ENCODE measurements around the gene TNPO2. TPM values are rescaled to one million over a fixed set of nuclear protein-coding genes. Genes with fewer than 3 reads are reported as not detected.

Gene TNPO2
- polyA plus RNA-seq, 3 donors: 0.28 to 45.2 (median 0.52) TPM

GRCh38 chr19:12770922-12771321, 47.2 kb upstream of the TNPO2 start:
- no peak overlapping the region for H3K9ac ChIP-seq (ENCODE audit: insufficient read depth, low read length, poor library complexity, severe bottlenecking)
- no peaks in the 10 kb centered on the region for H3K36me3 ChIP-seq (replicated peaks in 1 of 2; ENCODE audit: control insufficient read depth in 1 of 2, insufficient read depth in 2 of 2, low read length in 2 of 2)
- intact Hi-C loops (cut with micrococcal nuclease): no loop called here
- TF ChIP-seq, protein P1, sequence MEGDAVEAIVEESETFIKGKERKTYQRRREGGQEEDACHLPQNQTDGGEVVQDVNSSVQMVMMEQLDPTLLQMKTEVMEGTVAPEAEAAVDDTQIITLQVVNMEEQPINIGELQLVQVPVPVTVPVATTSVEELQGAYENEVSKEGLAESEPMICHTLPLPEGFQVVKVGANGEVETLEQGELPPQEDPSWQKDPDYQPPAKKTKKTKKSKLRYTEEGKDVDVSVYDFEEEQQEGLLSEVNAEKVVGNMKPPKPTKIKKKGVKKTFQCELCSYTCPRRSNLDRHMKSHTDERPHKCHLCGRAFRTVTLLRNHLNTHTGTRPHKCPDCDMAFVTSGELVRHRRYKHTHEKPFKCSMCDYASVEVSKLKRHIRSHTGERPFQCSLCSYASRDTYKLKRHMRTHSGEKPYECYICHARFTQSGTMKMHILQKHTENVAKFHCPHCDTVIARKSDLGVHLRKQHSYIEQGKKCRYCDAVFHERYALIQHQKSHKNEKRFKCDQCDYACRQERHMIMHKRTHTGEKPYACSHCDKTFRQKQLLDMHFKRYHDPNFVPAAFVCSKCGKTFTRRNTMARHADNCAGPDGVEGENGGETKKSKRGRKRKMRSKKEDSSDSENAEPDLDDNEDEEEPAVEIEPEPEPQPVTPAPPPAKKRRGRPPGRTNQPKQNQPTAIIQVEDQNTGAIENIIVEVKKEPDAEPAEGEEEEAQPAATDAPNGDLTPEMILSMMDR (IDR thresholded peaks at IDR 0.05): no peak
- H3K27me3 Mint-ChIP-seq (ENCODE audit: low read depth in 3 of 3): peaks cover 2 to 5% (median 3%) of the 10 kb centered on the region in 3 donors
- peaks cover 12% of the 10 kb centered on the region for H3K4me1 Mint-ChIP-seq
- no peaks in the 10 kb centered on the region for H4K20me1 ChIP-seq (ENCODE audit: insufficient read depth, low read length)
- peaks cover 7 to 15% of the 10 kb centered on the region in 2 donors for H3K4me1 ChIP-seq (ENCODE audit: control insufficient read depth in 1 of 2, insufficient read depth in 2 of 2, low read length in 2 of 2)
- no peak overlapping the region for H3K27ac ChIP-seq (ENCODE audit: low read depth in 1 of 2, low read length in 2 of 2)
- no peaks in the 10 kb centered on the region for H3K27me3 ChIP-seq (ENCODE audit: control insufficient read depth in 2 of 2, insufficient read depth in 2 of 2, low read length in 2 of 2)
- no peak overlapping the region for H3K4me3 ChIP-seq (replicated peaks in 1 of 3; ENCODE audit: low read depth in 2 of 3, low read length in 3 of 3)
- peaks cover 14 to 31% of the 10 kb centered on the region in 2 donors for H3K36me3 Mint-ChIP-seq
- H2AFZ ChIP-seq (ENCODE audit: insufficient read depth, low read depth, low read length, poor library complexity, severe bottlenecking): no peak overlapping the region
- 98% methylated on average over 10 of the region's 13 CpGs for WGBS (ENCODE audit: insufficient coverage)
- no peak for DNase-seq
- no peaks in the 10 kb centered on the region for H3K9me3 ChIP-seq (replicated peaks in 1 of 2; ENCODE audit: control insufficient read depth in 1 of 2, insufficient read depth in 1 of 2, low read length in 2 of 2)
- no peak overlapping the region for H3K27ac Mint-ChIP-seq
- H3K9me3 Mint-ChIP-seq: no peaks in the 10 kb centered on the region
- H3K79me2 ChIP-seq (ENCODE audit: insufficient read depth, low read length): no peaks in the 10 kb centered on the region
- no peak overlapping the region for H3K4me3 Mint-ChIP-seq
- H3K4me2 ChIP-seq (replicated peaks; ENCODE audit: extremely low read depth, low read length, poor library complexity, severe bottlenecking): no peak overlapping the region

DNA sequence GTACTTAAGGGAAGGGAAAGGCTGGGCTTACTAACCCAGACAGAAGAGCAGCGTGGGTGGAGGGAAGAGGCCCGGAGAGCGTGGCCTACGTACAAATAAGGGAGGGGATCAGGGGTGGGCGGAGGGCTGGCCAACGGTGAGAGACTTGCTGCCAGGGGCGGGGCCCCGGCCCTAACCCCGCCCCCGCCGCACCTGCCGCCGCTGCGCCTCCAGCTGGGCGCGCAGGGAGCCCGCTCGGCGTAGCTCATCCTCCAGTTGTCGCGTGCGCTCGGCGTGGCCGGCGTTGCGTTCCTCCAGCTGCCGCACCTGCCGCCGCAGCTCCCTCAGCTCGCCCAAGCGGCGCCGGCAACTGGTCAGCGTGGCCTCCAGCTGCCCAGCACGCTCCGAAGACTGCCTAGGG, 46.0 kb upstream of the TNPO2 start:
- Mint-ChIP-seq H3K9me3 (no peaks in the 10 kb centered on the region), H3K27ac (no peak overlapping the region), H3K36me3 (peaks cover 19 to 38% of the 10 kb centered on the region in 2 donors), H3K27me3 (ENCODE audit: low read depth in 3 of 3) (peaks cover 2 to 5% (median 3%) of the 10 kb centered on the region in 3 donors), H3K4me3 (no peak overlapping the region), H3K4me1 (peaks cover 12% of the 10 kb centered on the region)
- DNase-seq: no peak
- peaks cover under 1 to 6% of the 10 kb centered on the region in 2 donors for H3K4me1 ChIP-seq (ENCODE audit: control insufficient read depth in 1 of 2, insufficient read depth in 2 of 2, low read length in 2 of 2)
- no peak overlapping the region for H3K27ac ChIP-seq (ENCODE audit: low read depth in 1 of 2, low read length in 2 of 2)
- H3K9me3 ChIP-seq (replicated peaks in 1 of 2; ENCODE audit: control insufficient read depth in 1 of 2, insufficient read depth in 1 of 2, low read length in 2 of 2): no peaks in the 10 kb centered on the region
- H3K36me3 ChIP-seq (replicated peaks in 1 of 2; ENCODE audit: control insufficient read depth in 1 of 2, insufficient read depth in 2 of 2, low read length in 2 of 2): no peaks in the 10 kb centered on the region
- no peak overlapping the region for H3K4me2 ChIP-seq (replicated peaks; ENCODE audit: extremely low read depth, low read length, poor library complexity, severe bottlenecking)
- H4K20me1 ChIP-seq (ENCODE audit: insufficient read depth, low read length): no peaks in the 10 kb centered on the region
- no peak overlapping the region for H3K4me3 ChIP-seq (replicated peaks in 1 of 3; ENCODE audit: low read depth in 2 of 3, low read length in 3 of 3)
- no peaks in the 10 kb centered on the region for H3K79me2 ChIP-seq (ENCODE audit: insufficient read depth, low read length)
- H2AFZ ChIP-seq (ENCODE audit: insufficient read depth, low read depth, low read length, poor library complexity, severe bottlenecking): no peak overlapping the region
- intact Hi-C loops (cut with micrococcal nuclease): no loop called here
- H3K27me3 ChIP-seq (ENCODE audit: control insufficient read depth in 2 of 2, insufficient read depth in 2 of 2, low read length in 2 of 2): no peaks in the 10 kb centered on the region
- WGBS (ENCODE audit: insufficient coverage): 92% methylated on average over 34 of the region's 37 CpGs
- TF ChIP-seq, protein P1 (IDR thresholded peaks at IDR 0.05): no peak
- no peak overlapping the region for H3K9ac ChIP-seq (ENCODE audit: insufficient read depth, low read length, poor library complexity, severe bottlenecking)
